Inferior parietal cortex (tissue), 1 donor: Measurements from ENCODE around the gene RASA2.
A peak's percentile ranks its signal among the peaks of the same experiment; 100 is the strongest.
"Not testable (repeated sequence)": the region's sequence is repeated elsewhere in the genome, so short reads cannot be mapped to it uniquely, and the experiment has no call there.

Experiments used
- DNase-seq: peaks from one replicate; pipeline ENCODE4 v3.0.0-alpha.2; 2016; ENCODE audit errors: extremely low spot score

Gene RASA2

DNA sequence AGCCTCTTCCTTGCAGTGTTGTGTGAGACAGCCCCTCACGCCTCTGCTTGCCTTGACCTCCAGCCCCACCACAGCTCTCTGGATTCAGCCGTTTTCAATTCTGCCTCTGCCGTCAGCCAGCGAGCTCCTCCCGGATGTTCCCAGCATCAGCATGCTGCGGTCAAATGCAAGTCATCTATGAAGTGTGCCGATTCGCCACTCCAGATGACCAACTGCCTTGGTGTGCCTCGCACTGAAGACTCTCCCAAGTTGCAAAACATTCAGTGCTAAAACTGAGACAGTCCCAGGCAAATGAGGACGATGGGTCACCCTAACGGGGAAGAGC, 30.6 kb upstream of the RASA2 start:
- no peak for DNase-seq

DNA sequence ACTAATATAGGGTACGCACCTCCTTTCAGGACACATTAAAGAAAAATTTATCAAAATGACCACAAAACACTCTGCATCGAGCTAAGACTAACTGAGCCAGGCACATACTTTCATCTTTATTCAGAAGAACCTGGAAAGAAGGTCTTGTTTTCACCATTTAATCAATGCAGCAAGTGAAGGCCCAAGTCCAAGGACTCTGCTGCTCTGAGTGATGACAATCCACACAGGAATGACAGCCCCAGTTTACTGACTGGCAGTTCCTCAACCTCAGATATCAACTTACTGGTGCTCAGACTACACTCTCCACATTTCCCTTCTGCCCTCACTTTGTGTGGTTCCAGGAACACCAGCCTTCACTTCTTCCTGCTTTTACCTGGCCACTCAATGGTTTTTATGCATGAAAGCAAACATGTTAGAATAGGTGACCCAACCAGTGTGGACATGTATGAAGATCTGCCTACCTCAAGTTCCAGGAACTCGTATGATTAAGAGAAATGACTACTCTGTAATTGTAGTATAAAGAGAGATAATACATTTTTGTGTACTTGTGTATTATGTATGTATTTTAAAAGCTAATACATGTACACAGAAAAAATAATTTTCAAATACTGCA, 29.1 kb upstream of the RASA2 start:
- DNase-seq: no peak

DNA sequence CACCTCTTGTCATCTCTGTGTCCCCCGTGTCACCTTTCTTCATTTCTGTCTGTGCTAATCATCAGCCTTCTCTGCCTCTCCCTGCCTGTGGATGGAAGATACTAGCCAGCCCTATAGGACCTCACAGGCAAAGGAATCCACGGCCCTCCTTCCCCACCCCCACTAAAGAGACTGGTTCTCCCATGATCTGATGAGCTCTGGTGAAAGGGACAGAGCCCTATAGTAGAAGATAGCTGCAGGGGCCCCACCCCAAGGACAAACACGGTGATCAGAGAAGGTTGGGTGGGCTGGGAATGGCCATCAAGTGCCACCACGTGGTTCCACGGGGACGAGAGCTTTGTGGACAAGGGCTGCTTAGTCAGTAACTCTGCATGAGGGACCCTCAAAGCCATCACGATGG, 27.8 kb upstream of the RASA2 start:
- DNase-seq: no peak

DNA sequence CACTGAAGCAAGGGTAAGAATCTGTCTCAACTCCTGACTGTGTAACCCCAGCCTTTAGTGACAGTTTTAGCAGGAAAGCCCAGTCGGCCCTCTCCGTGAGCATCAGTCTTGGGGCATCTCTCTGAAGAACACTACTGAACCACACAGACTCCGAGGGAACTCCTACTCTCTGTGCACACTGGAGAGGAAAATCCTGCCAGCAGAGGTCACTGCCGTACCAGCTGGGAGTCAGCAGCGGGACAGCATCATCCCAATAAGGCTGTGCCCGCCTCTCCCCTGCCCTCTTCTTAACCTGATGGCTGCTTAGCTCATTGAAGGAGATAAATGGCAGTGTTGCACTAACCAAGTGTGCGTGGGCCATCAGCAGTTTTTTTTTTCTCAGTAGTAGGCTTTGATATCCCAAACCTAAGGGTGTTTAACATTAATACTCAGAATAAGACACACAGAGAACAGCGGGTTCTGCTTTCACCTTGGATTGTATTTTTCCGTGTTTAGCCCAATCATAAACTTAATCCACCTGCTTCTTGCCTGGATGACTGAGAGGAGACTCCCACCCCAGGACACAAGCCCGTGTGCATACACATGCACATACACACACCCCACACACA, 26.6 kb upstream of the RASA2 start:
- DNase-seq: peak; percentile 92

DNA sequence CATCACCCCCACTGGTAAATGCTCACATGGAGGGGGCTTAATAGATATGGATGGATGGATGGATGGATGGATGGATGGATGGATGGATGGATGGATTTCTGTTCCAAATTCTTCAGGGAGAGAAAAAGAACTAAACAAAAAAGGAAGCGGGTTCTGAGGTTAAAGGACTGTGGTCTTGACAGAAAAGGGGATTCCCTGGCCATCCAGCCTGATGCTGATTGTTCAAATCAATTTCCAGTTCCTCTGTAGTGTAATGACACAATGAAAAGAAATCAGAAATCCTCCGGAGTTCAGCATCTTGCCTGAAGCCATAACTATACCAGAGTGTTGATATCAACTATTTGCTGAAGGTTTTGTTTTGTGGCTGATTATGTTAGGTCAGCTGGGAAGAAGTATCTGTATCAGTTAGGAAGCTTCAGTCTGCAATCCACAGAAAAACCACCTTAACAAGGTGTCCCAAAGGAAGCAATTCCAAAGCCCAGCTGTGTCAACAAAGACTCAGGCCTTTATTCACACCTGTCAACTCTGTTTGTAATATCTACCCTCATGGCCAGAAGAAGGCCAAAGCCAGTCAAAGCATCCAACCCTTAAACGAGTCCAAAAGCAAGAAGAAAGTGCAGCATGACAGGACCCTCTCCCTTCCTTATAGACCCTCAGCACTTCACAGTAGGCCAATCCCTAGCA, 24.5 kb upstream of the RASA2 start:
- DNase-seq: no peak

DNA sequence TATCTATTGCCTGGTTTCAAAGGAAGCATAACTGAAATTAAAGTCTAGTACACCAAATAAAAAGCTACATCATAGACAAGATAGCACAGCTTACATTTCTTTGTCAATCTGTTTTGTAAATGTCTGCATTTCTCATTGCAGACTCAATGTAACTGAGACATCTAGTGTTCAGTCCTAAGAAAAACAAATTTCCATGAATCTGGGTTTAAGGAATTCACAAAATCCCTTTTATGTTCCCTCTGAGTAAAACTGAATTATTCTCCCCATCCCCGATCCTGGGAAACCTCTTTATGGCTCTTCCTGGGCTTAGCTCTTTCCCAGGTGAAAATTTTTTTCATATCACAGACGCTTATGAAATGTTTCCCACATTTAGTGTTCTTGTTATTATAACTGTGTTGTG, 21.6 kb upstream of the RASA2 start:
- no peak for DNase-seq

DNA sequence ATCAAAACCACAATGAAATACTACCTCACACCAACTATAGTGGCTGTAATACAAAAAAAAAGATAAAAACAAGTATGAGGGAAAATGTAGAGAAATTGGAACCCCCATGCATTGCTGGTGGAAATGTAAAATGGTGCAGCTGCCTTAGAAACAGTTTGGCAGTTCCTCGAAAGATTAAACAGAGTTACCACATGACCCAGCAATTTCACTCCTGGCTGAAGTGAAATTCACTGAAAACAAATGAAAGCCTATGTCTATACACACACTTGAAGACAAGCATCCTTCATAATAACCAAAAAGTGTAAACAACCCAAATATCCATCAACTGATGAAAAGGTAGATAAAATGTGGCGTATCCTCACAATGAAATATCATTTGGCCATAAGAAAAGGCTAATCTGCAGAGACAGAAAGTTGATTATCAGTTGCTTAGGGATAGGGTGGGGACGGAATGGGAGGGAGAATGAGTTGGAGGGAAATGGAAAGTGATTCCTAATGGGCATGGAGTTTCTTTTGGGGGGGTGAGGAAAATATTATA, 20.1 kb upstream of the RASA2 start:
- DNase-seq: no peak

DNA sequence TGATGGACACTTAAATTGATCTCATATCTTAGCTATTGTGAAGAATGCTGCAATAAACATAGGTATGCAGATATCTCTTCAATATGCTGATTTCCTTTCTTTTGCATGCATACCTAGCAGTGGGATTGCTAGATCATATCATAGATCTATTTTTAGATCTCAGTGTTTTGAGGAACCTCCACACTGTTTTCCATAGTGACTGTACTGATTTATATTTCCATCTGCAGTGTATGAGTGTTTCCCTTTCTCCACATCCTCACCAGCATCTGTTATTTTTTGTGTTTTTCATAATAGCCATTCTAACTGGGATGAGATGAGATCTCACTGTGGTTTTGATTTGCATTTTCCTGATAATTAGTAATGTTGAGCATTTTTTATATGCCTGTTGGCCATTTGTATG, 17.1 kb upstream of the RASA2 start:
- no peak for DNase-seq

DNA sequence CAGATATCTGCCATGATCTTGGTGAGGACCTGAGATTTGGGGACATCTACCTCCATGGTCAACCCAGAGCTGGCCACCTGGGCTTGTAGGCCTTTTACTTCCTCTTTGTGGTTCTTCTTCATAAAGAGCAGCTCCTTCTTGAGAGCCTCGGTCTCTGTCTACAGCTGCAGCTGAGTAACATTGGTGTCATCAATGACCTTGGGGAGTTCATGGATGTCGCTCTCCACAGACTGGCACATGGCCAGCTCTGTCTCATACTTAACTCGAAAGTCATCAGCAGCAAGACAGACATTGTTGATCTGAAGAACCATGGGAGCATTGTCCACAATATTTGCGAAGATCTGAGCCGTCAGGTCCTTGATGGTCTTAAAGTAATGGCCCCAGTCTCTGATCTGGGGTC, 15.7 kb upstream of the RASA2 start:
- no peak for DNase-seq

DNA sequence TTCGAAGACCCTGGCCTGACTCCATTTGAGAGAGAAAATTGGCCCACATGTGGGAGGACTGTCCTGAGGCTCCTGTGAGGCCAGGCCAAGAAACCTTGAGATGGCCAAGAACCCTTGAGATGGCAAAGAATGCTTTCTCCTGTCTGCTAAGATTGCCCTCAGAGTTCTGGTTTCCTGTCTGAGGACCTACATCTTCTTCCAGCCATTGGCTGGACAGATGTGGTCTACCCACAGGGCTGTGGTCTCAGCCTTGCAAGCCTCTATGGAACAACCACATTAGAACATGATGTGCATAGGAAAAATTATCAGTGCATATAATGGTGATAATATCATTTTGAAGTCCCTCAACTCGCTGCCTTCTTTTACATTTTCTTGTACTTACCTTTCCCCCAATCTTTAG, 10.8 kb upstream of the RASA2 start:
- no peak for DNase-seq

DNA sequence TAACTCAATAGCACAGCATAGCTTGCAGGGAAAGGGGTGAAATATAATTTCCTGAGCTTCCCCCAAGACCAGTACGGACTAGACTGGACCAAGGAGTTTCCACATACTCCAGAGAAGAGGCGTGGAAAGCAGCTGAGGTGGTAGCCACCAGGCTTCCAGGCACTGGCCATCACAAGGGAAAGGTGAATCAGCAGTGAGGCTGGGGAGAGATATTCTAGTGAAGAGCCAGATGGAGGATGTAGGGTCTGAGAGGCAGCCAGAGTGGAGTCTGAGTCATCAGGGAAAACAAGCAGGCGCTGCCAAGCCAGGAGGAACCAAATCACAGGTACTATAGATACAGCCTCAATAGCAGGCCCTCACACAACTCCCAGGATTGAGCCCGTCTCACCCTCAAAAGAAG, 9.6 kb upstream of the RASA2 start:
- peak; percentile 57 for DNase-seq

DNA sequence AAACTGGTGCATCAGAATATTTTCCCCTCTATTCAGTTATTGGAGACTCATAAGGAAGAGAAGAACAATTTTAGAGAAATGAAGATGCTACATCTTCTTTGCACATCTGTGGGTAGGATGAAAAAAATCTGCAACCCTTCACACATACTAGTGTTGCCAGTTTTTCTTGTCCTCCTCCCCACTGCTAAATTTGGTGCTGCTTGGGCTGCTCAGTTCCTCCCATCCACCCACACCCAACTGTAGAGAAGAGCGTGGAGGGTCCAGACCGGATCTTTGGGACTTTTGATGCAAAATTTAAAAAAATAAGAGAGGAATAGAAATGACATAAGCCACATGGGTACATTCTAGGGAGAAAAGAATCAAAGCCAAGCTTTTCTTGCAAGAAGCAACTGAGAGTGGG, 8.7 kb upstream of the RASA2 start:
- DNase-seq: peak; percentile 58

DNA sequence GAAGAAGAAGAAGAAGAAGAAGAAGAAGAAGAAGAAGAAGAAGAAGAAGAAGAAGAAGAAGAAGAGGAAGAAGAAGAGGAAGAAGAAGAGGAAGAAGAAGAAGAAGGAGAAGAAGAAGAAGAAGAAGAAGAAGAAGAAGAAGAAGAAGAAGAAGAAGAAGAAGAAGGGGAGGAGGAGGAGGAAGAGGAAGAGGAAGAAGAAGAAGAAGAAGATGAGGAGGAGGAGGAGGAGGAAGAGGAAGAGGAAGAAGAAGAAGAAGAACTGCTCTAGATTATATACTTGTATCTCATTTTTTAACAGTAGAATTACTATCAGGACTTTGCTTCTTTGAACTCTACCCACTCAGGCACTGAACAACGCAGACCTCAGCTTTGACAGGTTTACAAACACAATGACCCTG, 8.0 kb upstream of the RASA2 start:
- DNase-seq: not testable (repeated sequence)

DNA sequence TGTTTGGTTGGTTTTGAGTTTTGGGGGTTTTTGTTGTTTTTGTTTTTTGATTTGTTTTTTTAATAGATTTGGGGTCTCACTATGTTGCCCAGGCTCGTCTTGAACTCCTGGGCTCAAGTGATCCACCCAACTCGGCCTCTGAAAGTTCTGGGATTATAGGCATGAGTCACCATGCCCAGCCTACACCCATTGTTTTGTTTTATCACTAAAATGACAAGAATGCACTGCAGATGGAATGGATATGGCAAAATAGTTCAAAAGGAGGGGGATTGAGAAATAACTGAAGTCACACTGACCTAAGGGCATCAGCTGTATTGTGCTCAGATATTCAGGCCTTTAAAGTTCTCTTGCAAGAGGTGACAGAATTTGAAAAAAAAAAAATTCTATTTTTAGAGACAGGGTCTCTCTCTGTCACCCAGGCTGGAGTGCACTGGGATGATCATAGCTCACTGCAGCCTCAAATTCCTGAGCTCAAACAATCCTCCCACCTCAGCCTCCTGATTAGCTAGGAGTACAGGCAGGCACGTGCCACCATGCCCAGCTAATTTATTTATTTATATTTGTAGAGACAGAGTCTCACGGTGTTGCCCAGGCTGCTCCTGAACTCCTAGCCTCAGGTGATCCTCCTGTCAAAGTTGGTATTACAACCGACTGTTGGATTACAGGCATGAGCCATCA, 4.4 kb upstream of the RASA2 start:
- DNase-seq: no peak

DNA sequence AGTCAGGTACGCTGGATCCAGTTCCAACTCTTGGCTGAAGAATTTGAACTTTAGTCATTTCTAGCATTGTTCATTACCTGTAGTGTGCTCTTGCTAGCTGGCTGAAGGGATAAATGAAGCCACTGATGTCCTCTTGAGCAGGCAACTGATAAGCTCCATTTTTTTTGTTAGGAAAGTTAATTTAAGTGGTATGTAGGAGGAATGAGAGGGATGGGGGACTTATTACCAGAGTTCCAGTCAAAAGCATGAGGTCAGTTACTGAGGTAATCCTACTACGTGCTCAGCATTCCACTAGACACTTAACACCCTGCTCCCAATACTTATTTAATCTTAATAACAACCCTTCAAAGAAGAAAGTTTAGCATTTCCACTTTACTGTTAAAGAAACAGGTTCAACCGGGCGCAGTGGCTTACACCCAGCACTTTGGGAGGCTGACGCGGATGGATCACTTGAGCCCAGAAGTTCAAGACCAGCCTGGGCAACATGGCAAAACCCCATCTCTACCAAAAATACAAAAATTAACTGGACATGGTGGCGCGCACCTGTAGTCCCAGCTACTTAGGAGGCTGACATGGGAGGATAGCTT, 2.0 kb upstream of the RASA2 start:
- DNase-seq: no peak

DNA sequence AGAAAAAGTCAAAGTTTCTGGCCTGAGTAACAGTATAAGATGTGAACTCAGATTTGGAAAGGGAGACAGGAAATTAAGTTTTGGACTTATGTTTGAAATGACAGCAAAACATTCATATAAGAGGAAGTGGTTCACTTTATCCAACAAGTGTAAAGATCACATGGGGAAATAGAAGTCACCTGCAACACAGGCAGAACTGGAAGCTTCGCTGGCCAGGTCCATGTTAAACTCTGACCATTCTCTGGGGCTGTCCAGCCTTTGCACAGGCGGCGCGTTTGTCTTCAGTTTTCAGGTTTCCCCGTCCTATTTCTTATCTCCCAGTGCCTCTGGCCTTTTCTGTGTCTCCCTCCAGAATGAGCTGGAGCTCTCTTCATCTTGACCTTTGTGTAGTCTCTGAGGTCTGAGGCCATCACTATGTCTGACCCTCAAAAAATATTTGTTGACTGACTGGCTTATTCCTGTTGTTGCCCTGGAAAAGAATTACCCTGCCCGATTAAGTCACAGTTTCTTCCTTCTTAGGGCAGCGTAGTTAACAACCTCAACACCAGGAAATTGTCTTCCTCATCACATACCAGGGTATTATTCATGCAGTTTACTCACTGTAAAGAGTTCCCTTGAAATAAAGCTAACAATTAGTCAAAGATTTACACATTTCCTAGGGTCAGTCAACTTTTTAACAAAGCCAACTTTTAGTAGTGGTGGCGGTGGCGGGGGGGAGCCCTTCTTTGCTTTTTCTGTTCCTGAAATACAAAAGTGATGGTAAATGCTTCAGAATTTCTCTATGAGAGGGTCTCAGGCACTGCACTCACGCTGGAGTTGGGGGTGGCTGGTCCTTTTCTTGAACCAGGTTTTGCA, 959 bp upstream of the RASA2 start:
- no peak for DNase-seq

DNA sequence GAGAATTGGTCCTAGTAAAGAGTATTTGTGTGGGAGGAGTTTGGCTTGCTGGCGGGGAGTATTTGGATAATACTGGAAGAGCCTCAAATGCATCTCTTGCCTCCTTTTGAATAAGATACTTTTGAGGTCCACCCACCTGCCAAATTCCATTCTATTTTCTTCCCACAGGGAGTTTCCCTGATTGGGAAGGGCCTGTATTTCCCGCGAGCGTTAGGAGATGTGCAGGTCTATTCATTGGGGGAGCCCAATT, 406 bp upstream of the RASA2 start:
- no peak for DNase-seq

DNA sequence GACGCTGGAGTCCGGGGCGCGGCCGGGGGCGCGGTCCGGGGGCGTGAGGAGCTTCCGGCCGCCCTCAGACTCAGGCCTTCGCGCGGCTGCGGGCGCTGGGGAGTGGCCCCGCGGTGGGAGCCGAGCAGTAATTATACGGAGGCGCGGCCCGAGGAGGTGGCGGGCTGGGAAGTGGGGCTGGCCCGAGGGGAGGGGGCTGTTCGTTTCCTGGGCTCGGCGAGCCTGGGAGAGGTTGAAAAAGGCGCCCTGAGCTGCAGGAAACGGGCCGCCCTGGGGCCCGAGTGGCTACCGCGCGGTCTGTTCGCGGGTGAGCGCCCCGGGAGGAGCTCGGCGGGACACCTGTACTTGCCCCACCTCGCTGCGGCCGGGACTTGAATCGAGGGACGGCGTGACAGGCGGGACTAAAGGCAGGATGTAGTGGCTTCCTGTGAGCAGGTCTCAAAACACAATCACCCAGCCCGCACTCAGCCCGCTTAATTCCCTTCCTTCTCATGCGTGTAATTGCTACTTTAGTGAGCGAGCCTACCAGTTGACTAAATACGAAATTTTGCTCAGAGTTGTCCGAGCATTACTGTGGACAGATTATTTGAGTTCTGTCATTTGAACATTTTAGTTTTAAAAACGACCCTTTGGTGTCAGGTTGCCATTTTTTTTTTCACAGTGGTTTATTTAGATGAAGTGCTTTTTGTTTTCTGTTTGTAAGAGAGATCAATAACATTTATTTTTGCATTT, 860 bp downstream of the RASA2 start:
- DNase-seq: peak; percentile 39

DNA sequence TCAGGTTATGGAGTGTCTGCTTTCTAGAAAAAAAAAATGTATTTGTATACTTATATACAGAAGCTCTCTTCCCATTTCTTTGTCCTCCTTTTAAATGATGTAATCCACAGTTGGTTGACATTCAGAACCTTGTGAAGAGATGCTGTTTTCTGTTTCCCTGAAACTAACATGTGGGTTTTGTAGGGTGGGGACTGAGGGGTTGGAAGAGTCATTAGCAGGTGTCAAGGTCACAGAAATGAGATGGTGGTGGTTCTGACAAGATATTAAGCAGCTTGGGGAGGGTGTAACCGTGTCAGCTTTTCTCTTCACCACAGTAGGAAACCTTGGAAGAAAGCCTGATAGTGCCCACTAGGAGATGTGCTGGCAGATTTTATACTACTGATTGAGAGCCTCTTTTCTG, 2.4 kb downstream of the RASA2 start:
- DNase-seq: no peak

DNA sequence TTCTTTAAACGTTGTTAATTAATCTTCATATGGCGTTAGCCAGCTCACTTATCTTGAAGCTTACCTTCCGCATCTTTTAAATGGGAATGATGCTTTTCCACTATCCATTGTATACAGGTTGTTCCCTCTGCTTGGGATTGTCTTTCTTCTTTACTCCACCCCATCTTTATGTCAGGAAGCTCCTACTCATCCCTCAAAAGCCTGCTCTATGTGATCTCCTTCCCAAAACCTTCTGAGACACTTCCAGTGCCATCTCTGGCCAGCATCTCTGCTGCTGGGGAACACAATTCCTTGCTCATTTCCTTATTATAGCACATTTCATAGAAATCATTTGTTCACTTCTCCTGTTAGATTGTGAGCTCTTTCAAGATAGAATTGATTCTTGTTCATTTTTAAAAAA, 4.3 kb downstream of the RASA2 start:
- DNase-seq: no peak

DNA sequence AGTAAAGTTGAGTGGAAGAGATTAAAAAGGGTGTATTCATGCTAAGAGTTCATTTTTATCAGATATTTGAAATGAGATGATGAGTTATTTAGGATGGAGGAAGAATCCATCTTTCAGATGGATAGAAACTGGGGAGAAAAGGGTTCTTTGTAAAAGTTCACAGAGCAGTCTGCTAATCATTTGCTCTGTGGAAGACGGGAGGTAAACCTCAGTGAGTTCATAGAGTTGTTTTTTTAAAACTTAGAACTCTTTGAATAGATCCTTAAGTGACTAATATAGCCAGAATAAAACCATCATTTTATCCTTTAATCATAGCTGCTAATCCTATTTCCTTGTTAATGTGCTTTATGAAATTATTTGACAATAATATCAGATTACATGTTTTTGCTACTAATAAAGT, 5.1 kb downstream of the RASA2 start:
- no peak for DNase-seq
